ENCODE data around the gene VSTM5.

- TF ChIP-seq, protein P1, sequence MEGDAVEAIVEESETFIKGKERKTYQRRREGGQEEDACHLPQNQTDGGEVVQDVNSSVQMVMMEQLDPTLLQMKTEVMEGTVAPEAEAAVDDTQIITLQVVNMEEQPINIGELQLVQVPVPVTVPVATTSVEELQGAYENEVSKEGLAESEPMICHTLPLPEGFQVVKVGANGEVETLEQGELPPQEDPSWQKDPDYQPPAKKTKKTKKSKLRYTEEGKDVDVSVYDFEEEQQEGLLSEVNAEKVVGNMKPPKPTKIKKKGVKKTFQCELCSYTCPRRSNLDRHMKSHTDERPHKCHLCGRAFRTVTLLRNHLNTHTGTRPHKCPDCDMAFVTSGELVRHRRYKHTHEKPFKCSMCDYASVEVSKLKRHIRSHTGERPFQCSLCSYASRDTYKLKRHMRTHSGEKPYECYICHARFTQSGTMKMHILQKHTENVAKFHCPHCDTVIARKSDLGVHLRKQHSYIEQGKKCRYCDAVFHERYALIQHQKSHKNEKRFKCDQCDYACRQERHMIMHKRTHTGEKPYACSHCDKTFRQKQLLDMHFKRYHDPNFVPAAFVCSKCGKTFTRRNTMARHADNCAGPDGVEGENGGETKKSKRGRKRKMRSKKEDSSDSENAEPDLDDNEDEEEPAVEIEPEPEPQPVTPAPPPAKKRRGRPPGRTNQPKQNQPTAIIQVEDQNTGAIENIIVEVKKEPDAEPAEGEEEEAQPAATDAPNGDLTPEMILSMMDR (IDR thresholded peaks at IDR 0.05; ENCODE audit: low read depth, low read length), result no peak
- no peak for TF ChIP-seq POLR2A (IDR thresholded peaks at IDR 0.05; ENCODE audit: extremely low read depth, insufficient read length)
Observed at GRCh38 chr11:93770160-93770559, 80.3 kb downstream of the VSTM5 start.

All from NB4 (cell line).